ENCODE measurements around the gene CLTCL1. TPM values are rescaled to one million over a fixed set of nuclear protein-coding genes. Genes with fewer than 3 reads are reported as not detected.

Gene CLTCL1
- total RNA-seq, 4 donors from 2014 or later = 8.5 to 19.2 (median 12.8) TPM

DNA sequence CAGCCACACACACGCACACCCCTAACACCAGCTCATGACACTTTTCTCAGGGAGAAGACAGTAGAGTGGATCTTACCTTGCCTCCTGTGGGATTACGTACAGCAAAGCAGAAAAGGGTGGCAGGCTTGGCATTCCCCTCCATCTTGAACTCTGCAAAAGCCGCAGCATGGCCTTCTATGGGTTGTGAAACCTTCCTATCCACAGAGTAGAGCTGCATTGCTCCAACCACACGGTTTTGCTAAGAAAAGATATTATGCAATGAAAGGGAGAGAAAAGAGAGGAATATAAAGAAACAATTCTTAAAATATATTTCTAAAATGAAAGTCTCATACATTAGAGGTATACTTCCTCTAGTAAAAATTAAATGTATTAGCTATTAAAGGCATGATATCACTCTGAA, 48.8 kb downstream of the CLTCL1 start:
- intact Hi-C loops (cut with DNase I) = no loop called here
- WGBS, 2 donors = 94 to 96% methylated on average over 4 of the region's 4 CpGs

DNA sequence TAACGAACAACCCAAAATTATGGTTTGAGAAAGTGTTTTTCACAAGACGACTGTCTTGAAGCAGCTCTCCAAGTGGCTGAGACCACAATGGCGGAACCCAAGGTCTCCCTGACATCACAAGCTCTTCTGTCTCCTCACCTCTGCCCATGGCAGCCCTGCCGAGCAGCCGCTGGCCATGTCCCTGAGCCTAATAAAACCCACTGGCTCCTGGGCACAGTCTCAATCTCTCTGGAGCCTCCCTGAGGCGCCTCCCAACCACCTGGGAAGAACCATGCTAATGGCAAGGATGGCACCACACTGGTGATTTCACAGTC, 50.0 kb downstream of the CLTCL1 start:
- H3K27me3 ChIP-seq = no peaks in the 10 kb centered on the region
- no peak overlapping the region for H3K27ac ChIP-seq
- TF ChIP-seq, protein P1, sequence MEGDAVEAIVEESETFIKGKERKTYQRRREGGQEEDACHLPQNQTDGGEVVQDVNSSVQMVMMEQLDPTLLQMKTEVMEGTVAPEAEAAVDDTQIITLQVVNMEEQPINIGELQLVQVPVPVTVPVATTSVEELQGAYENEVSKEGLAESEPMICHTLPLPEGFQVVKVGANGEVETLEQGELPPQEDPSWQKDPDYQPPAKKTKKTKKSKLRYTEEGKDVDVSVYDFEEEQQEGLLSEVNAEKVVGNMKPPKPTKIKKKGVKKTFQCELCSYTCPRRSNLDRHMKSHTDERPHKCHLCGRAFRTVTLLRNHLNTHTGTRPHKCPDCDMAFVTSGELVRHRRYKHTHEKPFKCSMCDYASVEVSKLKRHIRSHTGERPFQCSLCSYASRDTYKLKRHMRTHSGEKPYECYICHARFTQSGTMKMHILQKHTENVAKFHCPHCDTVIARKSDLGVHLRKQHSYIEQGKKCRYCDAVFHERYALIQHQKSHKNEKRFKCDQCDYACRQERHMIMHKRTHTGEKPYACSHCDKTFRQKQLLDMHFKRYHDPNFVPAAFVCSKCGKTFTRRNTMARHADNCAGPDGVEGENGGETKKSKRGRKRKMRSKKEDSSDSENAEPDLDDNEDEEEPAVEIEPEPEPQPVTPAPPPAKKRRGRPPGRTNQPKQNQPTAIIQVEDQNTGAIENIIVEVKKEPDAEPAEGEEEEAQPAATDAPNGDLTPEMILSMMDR (IDR thresholded peaks at IDR 0.05) = no peak
- no peak for TF ChIP-seq POLR2A (IDR thresholded peaks at IDR 0.05)
- peaks cover 0 to 3% of the 10 kb centered on the region in 2 donors for H3K36me3 ChIP-seq
- H3K9me3 ChIP-seq = no peaks in the 10 kb centered on the region
- no peaks in the 10 kb centered on the region for H3K4me1 ChIP-seq
- intact Hi-C loops (cut with DNase I) = no loop called here
- no peak for DNase-seq
- H3K4me3 ChIP-seq (replicated peaks in 1 of 3) = no peak overlapping the region
- 91 to 92% methylated on average over 5 to 6 of the region's 6 CpGs for WGBS, 2 donors

More for the DNA sequence above, 48.8 kb downstream of the CLTCL1 start:
- TF ChIP-seq POLR2A (IDR thresholded peaks at IDR 0.05) = no peak
- TF ChIP-seq, protein P1 (IDR thresholded peaks at IDR 0.05) = no peak
- Histone ChIP-seq H3K36me3 (peaks cover 0 to 3% of the 10 kb centered on the region in 2 donors), H3K9me3 (no peaks in the 10 kb centered on the region), H3K4me1 (no peaks in the 10 kb centered on the region), H3K27me3 (no peaks in the 10 kb centered on the region), H3K4me3 (replicated peaks in 1 of 3) (no peak overlapping the region), H3K27ac (no peak overlapping the region)
- DNase-seq = no peak

DNA sequence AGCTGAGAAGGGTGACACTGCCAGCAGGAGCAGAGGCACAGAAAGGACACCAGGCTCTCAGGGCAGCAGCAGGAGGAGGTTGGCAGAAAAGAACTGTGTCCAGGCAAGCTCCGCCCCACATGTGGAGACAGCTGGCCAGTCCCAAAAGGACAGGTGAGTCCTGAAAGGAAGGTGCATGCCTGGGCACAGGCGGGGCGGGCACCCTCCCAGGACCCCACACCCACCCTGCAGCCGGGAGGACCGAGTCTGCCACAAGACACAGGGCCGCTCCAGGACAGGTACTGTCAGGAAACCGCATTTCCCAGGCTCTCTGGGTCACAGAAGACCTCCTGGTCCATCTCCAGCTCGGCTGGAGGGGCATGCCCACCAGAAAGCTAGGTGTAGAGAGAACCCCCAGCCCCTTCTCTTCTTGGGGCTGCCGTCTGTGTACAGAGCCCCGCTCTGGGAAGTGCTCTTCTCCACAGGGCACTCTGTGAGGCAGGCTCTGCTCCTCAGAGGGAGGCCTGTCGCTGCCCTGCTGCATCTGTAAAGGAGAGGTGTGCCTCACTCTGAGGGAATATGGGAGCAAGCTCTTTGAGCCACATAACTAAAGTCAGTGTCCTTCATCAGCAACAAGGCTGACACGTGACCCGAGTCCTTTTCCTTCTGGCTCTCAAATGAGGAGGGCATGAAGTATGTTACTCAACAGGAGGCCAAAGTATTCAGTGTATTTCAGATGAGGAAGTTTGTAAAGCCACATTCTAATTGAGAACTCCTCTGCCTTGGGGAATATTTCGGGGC, 50.5 kb downstream of the CLTCL1 start:
- H3K4me1 ChIP-seq = no peaks in the 10 kb centered on the region
- no peaks in the 10 kb centered on the region for H3K27me3 ChIP-seq
- no peak overlapping the region for H3K4me3 ChIP-seq (replicated peaks in 1 of 3)
- TF ChIP-seq, protein P1 (IDR thresholded peaks at IDR 0.05) = no peak
- TF ChIP-seq POLR2A (IDR thresholded peaks at IDR 0.05) = no peak
- whole genome bisulfite sequencing, 2 donors = 87 to 92% methylated on average over 8 to 13 of the region's 14 CpGs
- peaks cover 0 to 3% of the 10 kb centered on the region in 2 donors for H3K36me3 ChIP-seq
- no peak for DNase-seq
- no peaks in the 10 kb centered on the region for H3K9me3 ChIP-seq
- no peak overlapping the region for H3K27ac ChIP-seq
- intact Hi-C loops (cut with DNase I) = no loop called here

DNA sequence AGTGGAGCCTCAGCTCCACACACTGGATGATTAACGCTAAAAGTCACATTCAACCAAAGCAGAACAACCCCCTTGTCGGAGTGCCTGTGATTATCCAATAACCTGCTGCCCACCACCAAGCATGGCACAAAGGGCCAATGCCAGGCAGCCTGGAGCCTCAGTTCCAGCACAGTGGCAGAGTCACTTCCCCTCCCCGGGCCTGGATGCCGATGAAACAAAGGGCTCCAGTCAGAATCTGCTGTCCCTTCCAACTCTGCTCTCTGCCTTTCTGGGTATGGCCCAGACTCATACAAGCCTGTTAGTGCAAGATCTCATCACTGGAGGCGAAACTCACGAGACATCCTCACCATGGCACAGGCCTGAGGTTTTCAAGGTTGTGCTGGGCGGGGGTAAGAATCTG, 52.1 kb downstream of the CLTCL1 start:
- WGBS, 2 donors = 96 to 98% methylated on average over 7 of the region's 7 CpGs
- no peak overlapping the region for H3K27ac ChIP-seq
- intact Hi-C loops (cut with DNase I) = no loop called here

DNA sequence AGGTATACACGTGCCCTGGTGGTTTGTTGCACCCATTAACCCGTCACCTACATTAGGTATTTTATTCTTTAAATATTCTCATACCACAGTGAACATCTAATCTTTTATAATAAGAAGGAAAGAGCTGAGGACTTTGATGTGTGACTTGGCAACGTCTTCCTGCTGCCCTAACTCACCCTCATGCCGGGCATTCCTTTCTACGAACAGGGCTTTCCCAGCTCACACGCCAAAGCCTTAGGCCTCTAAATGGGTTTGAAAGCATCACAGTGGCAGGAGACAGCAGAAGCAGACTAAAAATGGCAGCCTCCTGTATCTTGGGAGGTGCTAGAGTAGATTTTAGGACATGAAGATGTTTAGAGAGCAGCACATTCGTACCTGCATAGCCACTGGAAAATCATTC, 52.6 kb downstream of the CLTCL1 start:
- H3K27ac ChIP-seq = no peak overlapping the region
- no peaks in the 10 kb centered on the region for H3K27me3 ChIP-seq
- intact Hi-C loops (cut with DNase I) = no loop called here
- H3K36me3 ChIP-seq = peaks cover 0 to 3% of the 10 kb centered on the region in 2 donors
- H3K4me1 ChIP-seq = no peaks in the 10 kb centered on the region
- no peaks in the 10 kb centered on the region for H3K9me3 ChIP-seq
- WGBS, 2 donors = 88 to 92% methylated on average over 7 of the region's 7 CpGs
- no peak for DNase-seq
- no peak for TF ChIP-seq POLR2A (IDR thresholded peaks at IDR 0.05)
- TF ChIP-seq, protein P1 (IDR thresholded peaks at IDR 0.05) = no peak
- H3K4me3 ChIP-seq (replicated peaks in 1 of 3) = no peak overlapping the region

More for the DNA sequence above, 52.1 kb downstream of the CLTCL1 start:
- H3K36me3 ChIP-seq = peaks cover 0 to 3% of the 10 kb centered on the region in 2 donors
- TF ChIP-seq, protein P1 (IDR thresholded peaks at IDR 0.05) = no peak
- no peak for TF ChIP-seq POLR2A (IDR thresholded peaks at IDR 0.05)
- no peaks in the 10 kb centered on the region for H3K9me3 ChIP-seq
- no peak overlapping the region for H3K4me3 ChIP-seq (replicated peaks in 1 of 3)
- no peaks in the 10 kb centered on the region for H3K4me1 ChIP-seq
- no peak for DNase-seq
- H3K27me3 ChIP-seq = no peaks in the 10 kb centered on the region
